H9 (cell line): ENCODE measurements around the gene EVX2. TPM values are rescaled to one million over a fixed set of nuclear protein-coding genes. Genes with fewer than 3 reads are reported as not detected.

Experiments
- DNase-seq: peaks from one replicate; pipeline ENCODE4 v3.0.0-alpha.2; 2017
- H2AFZ ChIP-seq: one replicate; pipeline ENCODE4 v1.6.1; 2013; ENCODE audit warnings: mild to moderate bottlenecking, low read length, control low read depth, moderate library complexity
- H2AK5ac ChIP-seq: 2 replicates; pipeline ENCODE4 v1.6.1; 2013; ENCODE audit warnings: low read length, control low read depth, mixed read lengths; ENCODE audit not compliant: insufficient read length
- H2BK120ac ChIP-seq: one replicate; pipeline ENCODE4 v1.6.1; 2013; ENCODE audit warnings: low read depth, mild to moderate bottlenecking, low read length, control low read depth, inconsistent platforms; ENCODE audit not compliant: poor library complexity, severe bottlenecking
- H2BK12ac ChIP-seq: 2 replicates; pipeline ENCODE4 v1.6.1; 2013; ENCODE audit warnings: low read length, control low read depth, mixed read lengths, low read depth; ENCODE audit not compliant: insufficient read length
- H2BK15ac ChIP-seq: 2 replicates; pipeline ENCODE4 v1.6.1; 2013; ENCODE audit warnings: low read depth, low read length, control low read depth
- H2BK20ac ChIP-seq: one replicate; pipeline ENCODE4 v1.6.1; 2013; ENCODE audit warnings: low read depth, mild to moderate bottlenecking, low read length, control low read depth, inconsistent platforms; ENCODE audit not compliant: poor library complexity, severe bottlenecking
- H2BK5ac ChIP-seq: 2 replicates; pipeline ENCODE4 v1.6.1; 2013; ENCODE audit warnings: low read length, control low read depth, mixed read lengths; ENCODE audit not compliant: insufficient read length
- H3K14ac ChIP-seq: 2 replicates; pipeline ENCODE4 v1.6.1; 2013; ENCODE audit warnings: low read length, control low read depth; ENCODE audit not compliant: insufficient read depth
- H3K18ac ChIP-seq: 2 replicates; pipeline ENCODE4 v1.6.1; 2013; ENCODE audit warnings: low read depth, mild to moderate bottlenecking, mixed read lengths, low read length, control low read depth; ENCODE audit not compliant: insufficient read length
- H3K23ac ChIP-seq: 2 replicates; pipeline ENCODE4 v1.6.1; 2013; ENCODE audit warnings: low read length, control low read depth, mixed read lengths, low read depth; ENCODE audit not compliant: insufficient read length
- H3K23me2 ChIP-seq: 2 replicates; pipeline ENCODE4 v1.6.1; 2013; ENCODE audit warnings: low read depth, mild to moderate bottlenecking, mixed read lengths, low read length, control low read depth; ENCODE audit not compliant: insufficient read length, poor library complexity, severe bottlenecking
- H3K27ac ChIP-seq: 2 replicates; pipeline ENCODE4 v1.5.1; 2013; ENCODE audit warnings: low read length, control low read depth, mixed read lengths, low read depth; ENCODE audit not compliant: insufficient read length
- H3K27me3 ChIP-seq: 2 replicates; pipeline ENCODE4 v1.6.1; 2013; ENCODE audit warnings: low read length, control low read depth, inconsistent platforms; ENCODE audit not compliant: insufficient read depth
- H3K4ac ChIP-seq: 2 replicates; pipeline ENCODE4 v1.6.1; 2013; ENCODE audit warnings: low read depth, mild to moderate bottlenecking, control low read depth, inconsistent platforms, low read length, moderate library complexity
- H3K4me1 ChIP-seq: 2 replicates; pipeline ENCODE4 v1.6.1; 2013; ENCODE audit warnings: low read length, control low read depth, inconsistent platforms; ENCODE audit not compliant: insufficient read depth
- H3K4me2 ChIP-seq: 2 replicates; pipeline ENCODE4 v1.6.1; 2013; ENCODE audit warnings: low read length, control low read depth, mixed read lengths; ENCODE audit not compliant: insufficient read length, insufficient read depth
- H3K56ac ChIP-seq: 2 replicates; pipeline ENCODE4 v1.6.1; 2013; ENCODE audit warnings: low read depth, mild to moderate bottlenecking, mixed read lengths, low read length, control low read depth; ENCODE audit not compliant: insufficient read length
- H3K79me1 ChIP-seq: 2 replicates; pipeline ENCODE4 v1.6.1; 2013; ENCODE audit warnings: low read depth, mild to moderate bottlenecking, moderate library complexity, low read length, control low read depth, inconsistent platforms; ENCODE audit not compliant: insufficient read depth, poor library complexity, severe bottlenecking
- H3K79me2 ChIP-seq: 2 replicates; pipeline ENCODE4 v1.6.1; 2013; ENCODE audit warnings: low read length, control low read depth, inconsistent platforms; ENCODE audit not compliant: insufficient read depth
- H3K9ac ChIP-seq: 2 replicates; pipeline ENCODE4 v1.6.1; 2013; ENCODE audit warnings: low read length, control low read depth, mixed read lengths; ENCODE audit not compliant: insufficient read length; ENCODE audit errors: extremely low read depth
- H3K9me3 ChIP-seq: one replicate; pipeline ENCODE4 v1.6.1; 2013; ENCODE audit warnings: low read depth, low read length, inconsistent platforms; ENCODE audit not compliant: control insufficient read depth
- H3T11ph ChIP-seq: one replicate; pipeline ENCODE4 v1.6.1; 2013; ENCODE audit warnings: mild to moderate bottlenecking, low read length, control low read depth, inconsistent platforms
- H4K20me1 ChIP-seq: one replicate; pipeline ENCODE4 v1.6.1; 2013; ENCODE audit not compliant: control insufficient read depth, insufficient read length, insufficient read depth
- H4K5ac ChIP-seq: 2 replicates; pipeline ENCODE4 v1.6.1; 2013; ENCODE audit warnings: low read depth, mild to moderate bottlenecking, mixed read lengths, low read length, control low read depth; ENCODE audit not compliant: insufficient read length
- H4K8ac ChIP-seq: replicated peaks from 2 replicates; pipeline ENCODE4 v1.6.1; 2013; ENCODE audit warnings: low read length, control low read depth, mixed read lengths, low read depth; ENCODE audit not compliant: insufficient read length
- H4K91ac ChIP-seq: 2 replicates; pipeline ENCODE4 v1.6.1; 2013; ENCODE audit warnings: low read depth, mild to moderate bottlenecking, moderate library complexity, mixed read lengths, low read length, control low read depth; ENCODE audit not compliant: insufficient read length
- H3K27ac Mint-ChIP-seq, 3 experiments: 2 replicates in 2 of 3; 3 replicates in 1 of 3; pipeline ENCODE4 v1.8.0; 2020 to 2021; ENCODE audit warnings: mixed read lengths in 3 of 3, mild to moderate bottlenecking in 1 of 3, moderate library complexity in 1 of 3
- H3K27me3 Mint-ChIP-seq: 2 replicates; pipeline ENCODE4 v1.8.0; 2021; ENCODE audit warnings: low read depth, mild to moderate bottlenecking, moderate library complexity, mixed read lengths
- H3K36me3 Mint-ChIP-seq, 3 experiments: 2 replicates in 2 of 3; 3 replicates in 1 of 3; pipeline ENCODE4 v1.8.0; 2020 to 2021; ENCODE audit warnings: low read depth in 3 of 3, mixed read lengths in 3 of 3; ENCODE audit not compliant: insufficient read depth in 1 of 3
- H3K4me1 Mint-ChIP-seq, 2 experiments: 2 replicates each; pipeline ENCODE4 v1.8.0; 2020; ENCODE audit warnings: mixed read lengths in 2 of 2
- H3K4me3 Mint-ChIP-seq, 2 experiments: 2 replicates in 1 of 2; 3 replicates in 1 of 2; pipeline ENCODE4 v1.8.0; 2020 to 2021; ENCODE audit warnings: mild to moderate bottlenecking in 2 of 2, mixed read lengths in 2 of 2, moderate library complexity in 1 of 2
- H3K9me3 Mint-ChIP-seq, 2 experiments: 2 replicates in 1 of 2; 3 replicates in 1 of 2; pipeline ENCODE4 v1.8.0; 2020; ENCODE audit warnings: mild to moderate bottlenecking in 2 of 2, mixed read lengths in 2 of 2, moderate library complexity in 1 of 2
- WGBS: extraction: QIAGEN DNeasy Blood & Tissue Kit; methylation state at CpG from one replicate; pipeline ENCODE4 v1.1.7; 2013; ENCODE audit warnings: missing lambda C conversion rate, low lambda C conversion rate, mixed read lengths; ENCODE audit not compliant: insufficient read length; ENCODE audit errors: extremely low coverage; 5-methylcytosine and 5-hydroxymethylcytosine counted together
- total RNA-seq: library from RNA; stranded (reverse); gene quantifications from 2 replicates; pipeline ENCODE4 v1.2.1, GENCODE V29; 2021
- TF ChIP-seq, protein P1 (sequence below): fragments of 200-600 bp; sonication (generic); conservative IDR thresholded peaks from 3 replicates; pipeline ENCODE4 v1.8.0; 2021; ENCODE audit warnings: antibody characterized with exemption, mild to moderate bottlenecking

Gene EVX2
- total RNA-seq, 1 experiment from 2014 or later = not detected

DNA sequence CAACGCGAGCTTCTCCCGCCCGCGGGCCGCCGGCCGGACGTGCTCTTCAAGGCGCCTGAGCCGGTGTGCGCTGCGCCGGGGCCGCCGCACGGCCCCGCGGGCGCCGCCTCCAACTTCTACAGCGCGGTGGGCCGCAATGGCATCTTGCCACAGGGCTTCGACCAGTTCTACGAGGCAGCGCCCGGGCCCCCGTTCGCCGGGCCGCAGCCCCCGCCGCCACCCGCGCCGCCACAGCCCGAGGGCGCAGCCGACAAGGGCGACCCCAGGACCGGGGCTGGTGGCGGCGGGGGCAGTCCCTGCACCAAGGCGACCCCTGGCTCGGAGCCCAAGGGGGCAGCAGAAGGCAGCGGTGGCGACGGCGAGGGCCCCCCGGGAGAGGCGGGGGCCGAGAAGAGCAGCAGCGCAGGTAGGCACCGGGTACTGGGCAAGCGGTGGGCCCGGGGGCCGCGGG, 24.0 kb upstream of the EVX2 start:
- Mint-ChIP-seq H3K27me3 (peaks cover 96% of the 10 kb centered on the region), H3K4me3 (no peak overlapping the region), H3K27ac (no peak overlapping the region), H3K9me3 (peaks cover 0 to 14% of the 10 kb centered on the region in 2 experiments), H3K36me3 (no peaks in the 10 kb centered on the region; a peak in 2 of 7 replicates), H3K4me1 (peaks cover 14 to 40% of the 10 kb centered on the region in 2 experiments)
- peak; percentile 26 for DNase-seq
- Histone ChIP-seq H3K27ac (no peak overlapping the region), H3T11ph (no peak overlapping the region), H3K23ac (no peak overlapping the region), H2BK20ac (no peak overlapping the region), H3K4me2 (no peak overlapping the region), H3K4ac (no peak overlapping the region), H3K14ac (no peak overlapping the region), H4K5ac (no peak overlapping the region), H3K23me2 (no peaks in the 10 kb centered on the region), H3K9me3 (no peaks in the 10 kb centered on the region), H3K9ac (no peak overlapping the region), H2BK15ac (no peak overlapping the region), H2BK12ac (no peak overlapping the region), H2AK5ac (no peak overlapping the region), H3K4me1 (no peaks in the 10 kb centered on the region), H4K91ac (no peak overlapping the region), H2AFZ (no peak overlapping the region), H2BK5ac (no peak overlapping the region), H3K79me2 (no peaks in the 10 kb centered on the region), H3K18ac (no peak overlapping the region), H3K56ac (no peak overlapping the region), H4K8ac (no peak overlapping the region), H4K20me1 (no peaks in the 10 kb centered on the region), H2BK120ac (no peak overlapping the region), H3K79me1 (no peaks in the 10 kb centered on the region), H3K27me3 (peaks cover 93% of the 10 kb centered on the region)
- TF ChIP-seq, protein P1, sequence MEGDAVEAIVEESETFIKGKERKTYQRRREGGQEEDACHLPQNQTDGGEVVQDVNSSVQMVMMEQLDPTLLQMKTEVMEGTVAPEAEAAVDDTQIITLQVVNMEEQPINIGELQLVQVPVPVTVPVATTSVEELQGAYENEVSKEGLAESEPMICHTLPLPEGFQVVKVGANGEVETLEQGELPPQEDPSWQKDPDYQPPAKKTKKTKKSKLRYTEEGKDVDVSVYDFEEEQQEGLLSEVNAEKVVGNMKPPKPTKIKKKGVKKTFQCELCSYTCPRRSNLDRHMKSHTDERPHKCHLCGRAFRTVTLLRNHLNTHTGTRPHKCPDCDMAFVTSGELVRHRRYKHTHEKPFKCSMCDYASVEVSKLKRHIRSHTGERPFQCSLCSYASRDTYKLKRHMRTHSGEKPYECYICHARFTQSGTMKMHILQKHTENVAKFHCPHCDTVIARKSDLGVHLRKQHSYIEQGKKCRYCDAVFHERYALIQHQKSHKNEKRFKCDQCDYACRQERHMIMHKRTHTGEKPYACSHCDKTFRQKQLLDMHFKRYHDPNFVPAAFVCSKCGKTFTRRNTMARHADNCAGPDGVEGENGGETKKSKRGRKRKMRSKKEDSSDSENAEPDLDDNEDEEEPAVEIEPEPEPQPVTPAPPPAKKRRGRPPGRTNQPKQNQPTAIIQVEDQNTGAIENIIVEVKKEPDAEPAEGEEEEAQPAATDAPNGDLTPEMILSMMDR = no peak
- no CpG with 5 or more reads among the region's 59 CpGs for WGBS
